ENCODE measurements around the gene BRME1.
"Not testable (repeated sequence)": the region's sequence is repeated elsewhere in the genome, so short reads cannot be mapped to it uniquely, and the experiment has no call there.

GRCh38 chr19:13922118-13922517 is 16.2 kb upstream of the BRME1 start:
- not testable (repeated sequence) for TF ChIP-seq CTCF (IDR thresholded peaks at IDR 0.05; ENCODE audit: poor library complexity); EZH2phosphoT487 (IDR thresholded peaks at IDR 0.05; ENCODE audit: low read depth, severe bottlenecking, unreplicated experiment)
